Measurements from ENCODE around the gene PRDM4.

PRDM4 gene

DNA sequence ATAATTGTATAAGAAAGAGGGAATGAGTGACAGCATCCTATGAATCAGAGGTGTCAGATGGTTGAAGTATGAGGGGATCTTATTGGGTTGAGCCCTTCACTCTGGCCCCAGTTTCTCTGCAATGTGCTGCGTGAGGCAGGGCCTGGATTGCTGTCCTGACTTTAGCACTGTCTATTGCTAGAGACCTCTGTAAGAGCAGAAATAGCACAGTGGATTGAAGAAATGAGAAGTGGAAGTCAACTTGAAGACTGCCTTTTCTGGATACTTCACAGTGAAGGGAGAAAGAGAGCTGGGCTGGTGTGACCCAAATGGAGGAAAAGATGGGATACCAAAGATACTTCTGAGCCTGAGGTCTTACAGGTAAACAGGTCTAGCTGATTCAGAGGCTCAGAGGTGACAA, 19.4 kb upstream of the PRDM4 start:
- TF ChIP-seq, protein P1, sequence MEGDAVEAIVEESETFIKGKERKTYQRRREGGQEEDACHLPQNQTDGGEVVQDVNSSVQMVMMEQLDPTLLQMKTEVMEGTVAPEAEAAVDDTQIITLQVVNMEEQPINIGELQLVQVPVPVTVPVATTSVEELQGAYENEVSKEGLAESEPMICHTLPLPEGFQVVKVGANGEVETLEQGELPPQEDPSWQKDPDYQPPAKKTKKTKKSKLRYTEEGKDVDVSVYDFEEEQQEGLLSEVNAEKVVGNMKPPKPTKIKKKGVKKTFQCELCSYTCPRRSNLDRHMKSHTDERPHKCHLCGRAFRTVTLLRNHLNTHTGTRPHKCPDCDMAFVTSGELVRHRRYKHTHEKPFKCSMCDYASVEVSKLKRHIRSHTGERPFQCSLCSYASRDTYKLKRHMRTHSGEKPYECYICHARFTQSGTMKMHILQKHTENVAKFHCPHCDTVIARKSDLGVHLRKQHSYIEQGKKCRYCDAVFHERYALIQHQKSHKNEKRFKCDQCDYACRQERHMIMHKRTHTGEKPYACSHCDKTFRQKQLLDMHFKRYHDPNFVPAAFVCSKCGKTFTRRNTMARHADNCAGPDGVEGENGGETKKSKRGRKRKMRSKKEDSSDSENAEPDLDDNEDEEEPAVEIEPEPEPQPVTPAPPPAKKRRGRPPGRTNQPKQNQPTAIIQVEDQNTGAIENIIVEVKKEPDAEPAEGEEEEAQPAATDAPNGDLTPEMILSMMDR (conservative IDR thresholded peaks at IDR 0.05; ENCODE audit: low read depth, low read length), result no peak
- no peak overlapping the region for H3K4me3 ChIP-seq (ENCODE audit: low read length)
- DNase-seq (ENCODE audit: low read depth), result no peak

DNA sequence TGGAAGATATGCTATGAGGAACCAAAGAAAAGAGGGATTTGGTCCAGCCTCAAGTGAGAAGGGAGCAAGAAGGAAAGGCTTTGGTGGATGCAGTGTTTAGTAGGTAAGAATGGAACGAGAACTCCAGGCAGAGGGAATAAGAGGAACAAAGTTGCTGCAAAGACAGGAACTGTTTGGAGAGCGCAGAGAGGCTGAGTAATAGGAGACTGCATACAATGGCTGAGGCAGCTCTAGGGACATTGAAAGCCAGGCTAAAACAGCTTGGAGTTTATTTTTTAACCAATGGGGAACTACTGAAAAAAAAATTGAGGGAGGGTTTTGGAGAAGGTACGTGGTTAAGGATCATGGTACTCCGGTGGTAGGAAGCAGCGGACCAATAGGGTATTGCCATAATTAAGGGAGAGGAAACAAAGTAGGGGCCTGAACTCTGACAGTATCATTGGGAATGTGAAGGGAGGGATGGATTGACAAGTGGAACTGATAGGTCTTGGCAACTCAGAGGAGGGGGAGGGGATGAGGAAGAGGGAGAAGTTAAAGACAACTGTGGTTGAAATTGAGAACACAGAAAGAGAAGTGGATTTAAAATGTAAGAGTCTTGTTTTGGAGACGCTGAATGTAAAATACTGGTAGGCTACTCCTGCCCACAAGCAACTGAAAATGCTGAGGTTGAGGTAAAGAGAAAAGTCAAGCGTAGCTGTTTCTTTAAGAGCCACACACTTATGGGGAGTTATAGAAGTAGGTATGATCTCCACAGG, 18.3 kb upstream of the PRDM4 start:
- no peak overlapping the region for H3K4me3 ChIP-seq (ENCODE audit: low read length)
- TF ChIP-seq, protein P1 (conservative IDR thresholded peaks at IDR 0.05; ENCODE audit: low read depth, low read length), result no peak

DNA sequence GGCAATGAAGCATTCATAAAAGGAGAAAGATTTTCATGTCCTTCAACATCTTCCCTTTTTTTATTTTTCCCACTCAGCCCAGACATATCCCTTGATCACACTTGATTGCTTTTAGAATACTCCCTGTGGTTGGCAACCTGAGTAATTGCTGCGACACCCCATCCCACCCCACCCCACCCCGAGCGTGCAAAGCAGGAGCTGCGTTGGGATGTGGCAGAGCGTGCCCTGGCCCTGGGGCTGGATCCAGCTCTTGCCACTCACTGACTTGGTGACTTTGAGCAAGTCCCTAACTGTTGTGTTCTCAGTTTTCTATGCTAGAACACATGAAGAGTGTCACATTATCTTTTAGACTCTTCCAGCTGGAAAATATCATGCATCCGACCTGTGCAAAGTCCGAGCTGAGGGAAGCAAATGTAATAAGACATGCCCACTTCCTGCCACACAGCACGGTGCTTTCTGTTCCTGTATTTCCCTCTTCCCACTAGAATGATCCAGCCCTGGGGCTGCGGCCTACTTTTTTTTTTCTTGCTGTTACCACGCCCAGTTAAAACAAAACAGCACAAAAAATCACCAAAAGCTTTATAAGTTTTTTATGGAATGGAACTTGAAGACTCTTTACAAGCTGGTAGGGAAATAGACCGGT, 17.6 kb upstream of the PRDM4 start:
- TF ChIP-seq, protein P1 (conservative IDR thresholded peaks at IDR 0.05; ENCODE audit: low read depth, low read length), result no peak
- H3K4me3 ChIP-seq (ENCODE audit: low read length), result no peak overlapping the region
- DNase-seq (ENCODE audit: low read depth), result no peak

More for the DNA sequence above, 18.3 kb upstream of the PRDM4 start:
- no peak for DNase-seq (ENCODE audit: low read depth)

DNA sequence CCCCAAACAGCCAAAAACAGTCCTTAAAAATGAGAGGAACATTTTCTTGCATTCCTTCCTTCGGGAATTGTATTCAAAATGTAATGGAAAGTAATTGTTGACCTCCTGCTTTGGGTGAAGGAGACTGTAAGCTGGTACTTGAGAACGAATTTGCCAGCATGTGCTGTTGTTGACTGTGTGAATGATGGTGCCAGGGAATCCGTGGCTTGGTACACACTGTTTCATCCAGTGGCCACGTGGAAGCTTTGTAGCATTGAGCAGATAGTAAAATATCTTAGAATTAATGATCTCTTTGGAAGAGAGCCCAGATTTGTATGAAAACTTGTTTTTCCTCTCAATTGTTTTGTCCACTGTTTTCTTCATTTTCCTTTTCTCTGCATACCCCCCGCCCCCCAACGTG, 15.2 kb upstream of the PRDM4 start:
- TF ChIP-seq, protein P1 (conservative IDR thresholded peaks at IDR 0.05; ENCODE audit: low read depth, low read length), result no peak
- no peak overlapping the region for H3K4me3 ChIP-seq (ENCODE audit: low read length)
- no peak for DNase-seq (ENCODE audit: low read depth)

DNA sequence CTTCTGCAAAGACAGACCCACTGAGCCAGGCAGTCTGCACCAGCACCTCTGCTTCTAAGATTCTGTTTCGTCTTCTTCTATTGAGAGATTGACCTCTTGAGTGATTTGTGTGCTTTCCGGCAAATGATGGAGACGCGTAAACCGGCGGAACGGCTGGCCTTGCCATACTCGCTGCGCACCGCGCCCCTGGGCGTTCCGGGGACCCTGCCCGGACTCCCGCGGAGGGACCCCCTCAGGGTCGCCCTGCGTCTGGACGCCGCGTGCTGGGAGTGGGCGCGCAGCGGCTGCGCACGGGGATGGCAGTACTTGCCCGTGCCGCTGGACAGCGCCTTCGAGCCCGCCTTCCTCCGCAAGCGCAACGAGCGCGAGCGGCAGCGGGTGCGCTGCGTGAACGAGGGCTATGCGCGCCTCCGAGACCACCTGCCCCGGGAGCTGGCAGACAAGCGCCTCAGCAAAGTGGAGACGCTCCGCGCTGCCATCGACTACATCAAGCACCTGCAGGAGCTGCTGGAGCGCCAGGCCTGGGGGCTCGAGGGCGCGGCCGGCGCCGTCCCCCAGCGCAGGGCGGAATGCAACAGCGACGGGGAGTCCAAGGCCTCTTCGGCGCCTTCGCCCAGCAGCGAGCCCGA, 14.3 kb upstream of the PRDM4 start:
- TF ChIP-seq, protein P1 (conservative IDR thresholded peaks at IDR 0.05; ENCODE audit: low read depth, low read length), result no peak
- no peak for DNase-seq (ENCODE audit: low read depth)
- H3K4me3 ChIP-seq (ENCODE audit: low read length), result no peak overlapping the region

DNA sequence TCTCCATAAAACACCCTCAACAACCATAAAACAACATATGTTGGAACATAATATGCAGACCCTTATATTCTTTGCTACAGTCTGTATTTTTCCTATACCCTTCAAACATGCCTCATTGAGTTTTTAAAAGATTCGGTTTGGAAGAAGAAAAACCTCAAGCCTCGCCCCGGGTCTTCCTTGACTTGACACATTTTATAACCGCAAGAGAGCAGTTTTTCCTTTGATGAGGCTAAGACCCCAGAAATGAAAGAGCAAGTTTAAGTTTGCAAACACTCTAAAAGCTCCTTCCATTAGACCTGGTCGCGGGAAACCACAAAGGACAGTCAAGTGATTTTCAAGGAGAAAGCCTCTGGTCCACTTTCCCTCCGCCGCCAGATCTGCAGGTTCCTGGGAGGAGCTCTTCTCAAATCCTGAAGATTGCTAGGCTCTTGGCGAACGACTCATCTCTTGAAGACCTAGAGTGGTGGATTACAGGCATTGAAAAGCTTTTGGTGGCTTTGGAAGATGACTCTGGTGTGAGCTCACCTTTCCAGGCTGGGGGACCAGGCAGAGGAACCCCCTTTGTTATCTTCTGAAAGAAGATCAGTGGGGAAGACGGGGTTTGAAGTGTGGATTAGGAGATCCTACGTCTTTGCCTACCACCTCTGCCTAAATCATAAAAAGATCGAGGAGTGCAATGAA, 13.6 kb upstream of the PRDM4 start, which contains the start of gene ASCL4:
Gene ASCL4, plus strand, starts transcription at position 356 of the 681 bp plus-strand sequence. CDS start 515 bp downstream, outside the sequence.
- H3K4me3 ChIP-seq (ENCODE audit: low read length), result no peak within 1 kb of the TSS
- DNase-seq (ENCODE audit: low read depth), result no peak
- TF ChIP-seq, protein P1 (conservative IDR thresholded peaks at IDR 0.05; ENCODE audit: low read depth, low read length), result no peak
